GM12865 (cell line): ENCODE measurements around the gene RPS14.

Source experiments
- DNase-seq: peaks from one replicate; pipeline ENCODE4 v3.0.0; 2010; ENCODE audit warnings: low read depth
- H3K4me3 ChIP-seq: 2 replicates; pipeline ENCODE4 v1.5.1; 2011; ENCODE audit warnings: mild to moderate bottlenecking, low read depth, low read length, control low read depth
- CTCF ChIP-seq: IDR thresholded peaks from 2 replicates; pipeline ENCODE4 v1.5.1; 2011; ENCODE audit warnings: low read length, control low read depth, low read depth, inconsistent platforms; ENCODE audit not compliant: insufficient read depth; ENCODE audit errors: missing control alignments

Gene RPS14

GRCh38 chr5:150447188-150447587 lies 2.4 kb downstream of the RPS14 start:
- DNase-seq = no peak
- peak overlapping the region; percentile 58; the same call in 1 of the 2 replicates for H3K4me3 ChIP-seq

GRCh38 chr5:150446583-150446982 lies 3.0 kb downstream of the RPS14 start:
- TF ChIP-seq CTCF = no peak
- no peak for DNase-seq
- no peak overlapping the region for H3K4me3 ChIP-seq

More at GRCh38 chr5:150447188-150447587, 2.4 kb downstream of the RPS14 start:
- no peak for TF ChIP-seq CTCF

GRCh38 chr5:150446088-150446487 lies 3.5 kb downstream of the RPS14 start:
- TF ChIP-seq CTCF = no peak
- no peak for DNase-seq
- no peak overlapping the region for H3K4me3 ChIP-seq

GRCh38 chr5:150444770-150445169 lies 4.8 kb downstream of the RPS14 start:
- H3K4me3 ChIP-seq = no peak overlapping the region
- no peak for DNase-seq
- TF ChIP-seq CTCF = no peak

GRCh38 chr5:150443242-150444075 lies 6.1 kb downstream of the RPS14 start:
- no peak for TF ChIP-seq CTCF
- no peak for DNase-seq
- no peak overlapping the region for H3K4me3 ChIP-seq

GRCh38 chr5:150442699-150443080 lies 6.8 kb downstream of the RPS14 start:
- no peak for TF ChIP-seq CTCF
- no peak for DNase-seq
- no peak overlapping the region for H3K4me3 ChIP-seq
